ENCODE measurements around the gene KCNB1.
A peak's percentile ranks its signal among the peaks of the same experiment; 100 is the strongest.

The KCNB1 gene

DNA sequence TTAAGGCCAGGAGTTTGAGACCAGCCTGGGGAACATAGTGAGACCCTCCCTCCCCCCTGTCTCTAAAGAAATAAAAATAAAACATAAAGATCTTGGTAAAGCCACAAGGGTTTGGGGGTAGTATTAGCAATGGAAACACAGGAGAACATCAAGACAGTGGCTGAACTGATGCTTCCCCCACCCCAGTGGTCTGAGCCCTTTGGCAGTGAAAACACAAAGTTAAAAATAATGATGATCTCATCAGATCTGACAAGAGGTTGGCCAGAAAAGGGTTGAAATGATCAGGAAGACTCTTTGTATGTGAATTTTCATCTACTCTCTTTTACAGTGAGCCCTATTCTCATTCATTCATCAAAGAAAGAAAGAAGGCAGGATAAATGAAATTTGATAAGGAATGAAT, 93.7 kb downstream of the KCNB1 start:
- DNase-seq (ENCODE audit: low read depth in 2 of 2), result no peak

DNA sequence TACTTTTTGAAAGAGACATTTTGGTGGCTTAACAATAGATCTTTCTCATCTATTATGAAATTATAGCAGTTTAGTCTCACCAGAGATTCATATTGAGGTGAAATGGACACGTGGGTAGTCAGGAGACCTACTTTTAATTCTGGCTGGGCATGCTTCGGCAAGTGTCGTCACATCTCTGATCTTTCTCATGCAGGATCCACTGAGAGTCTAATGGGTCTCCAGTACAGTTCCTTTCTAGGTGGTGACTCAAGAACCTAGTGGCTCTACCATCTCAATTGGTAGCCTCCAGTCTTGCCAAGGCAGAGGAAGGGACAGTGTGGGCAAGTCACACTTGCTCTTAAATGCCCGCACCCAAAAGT, 94.9 kb downstream of the KCNB1 start:
- DNase-seq (ENCODE audit: low read depth in 2 of 2), result no peak

DNA sequence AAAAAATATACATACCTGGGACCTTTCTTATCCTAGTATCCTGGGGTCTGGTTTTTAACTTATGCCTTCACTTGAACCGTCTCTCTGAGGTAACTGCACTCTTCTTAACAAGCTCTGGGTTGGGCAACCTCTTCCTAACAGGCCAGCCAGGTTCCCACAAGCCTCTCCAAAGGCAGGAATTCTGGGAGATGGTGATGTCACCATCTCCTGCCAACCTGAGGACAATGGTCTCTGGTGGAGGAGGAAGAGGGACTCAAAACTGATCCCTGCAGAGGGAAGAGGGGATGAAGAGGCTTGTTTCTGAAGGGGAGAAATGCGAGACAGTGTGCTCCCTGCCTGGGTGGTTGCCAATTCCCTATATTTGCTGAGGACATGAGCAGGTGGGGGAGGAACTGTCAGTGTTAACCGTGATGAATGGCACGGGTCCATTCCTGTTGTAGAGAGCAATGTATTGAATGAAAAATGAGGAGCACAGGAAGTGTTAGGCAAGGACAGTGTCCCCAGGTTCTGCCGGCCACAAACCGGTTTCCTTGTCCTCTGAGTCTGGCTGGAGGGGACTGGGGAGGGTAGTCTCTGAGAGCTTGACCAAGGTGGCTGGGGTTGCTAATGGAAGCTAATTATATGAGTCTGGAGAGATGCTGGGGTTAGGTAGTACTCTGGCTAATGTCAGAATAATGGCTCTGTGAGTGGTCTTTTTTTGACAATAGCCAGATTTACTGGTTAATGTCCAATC, 95.5 kb downstream of the KCNB1 start:
- no peak for DNase-seq (ENCODE audit: low read depth in 2 of 2)

DNA sequence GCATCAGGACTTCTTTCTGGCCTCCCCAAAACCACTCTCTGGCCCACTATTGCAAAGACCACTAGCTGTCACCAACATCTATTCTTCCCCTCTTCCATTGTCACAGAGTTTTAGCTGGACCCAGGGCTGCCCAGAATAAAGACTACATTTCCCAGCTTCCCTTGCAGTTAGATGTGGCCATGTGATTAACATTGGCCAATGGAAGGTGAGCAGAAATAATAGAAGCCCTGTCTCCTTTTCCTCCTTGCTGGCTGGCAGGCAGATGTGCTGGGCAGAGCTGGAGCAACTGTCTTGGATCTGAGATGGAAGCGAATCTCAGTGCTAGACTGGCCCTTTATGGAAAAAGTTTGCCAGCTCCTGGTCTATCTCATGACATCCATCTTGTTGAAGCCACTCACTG, 97.0 kb downstream of the KCNB1 start:
- no peak for DNase-seq (ENCODE audit: low read depth in 2 of 2)

DNA sequence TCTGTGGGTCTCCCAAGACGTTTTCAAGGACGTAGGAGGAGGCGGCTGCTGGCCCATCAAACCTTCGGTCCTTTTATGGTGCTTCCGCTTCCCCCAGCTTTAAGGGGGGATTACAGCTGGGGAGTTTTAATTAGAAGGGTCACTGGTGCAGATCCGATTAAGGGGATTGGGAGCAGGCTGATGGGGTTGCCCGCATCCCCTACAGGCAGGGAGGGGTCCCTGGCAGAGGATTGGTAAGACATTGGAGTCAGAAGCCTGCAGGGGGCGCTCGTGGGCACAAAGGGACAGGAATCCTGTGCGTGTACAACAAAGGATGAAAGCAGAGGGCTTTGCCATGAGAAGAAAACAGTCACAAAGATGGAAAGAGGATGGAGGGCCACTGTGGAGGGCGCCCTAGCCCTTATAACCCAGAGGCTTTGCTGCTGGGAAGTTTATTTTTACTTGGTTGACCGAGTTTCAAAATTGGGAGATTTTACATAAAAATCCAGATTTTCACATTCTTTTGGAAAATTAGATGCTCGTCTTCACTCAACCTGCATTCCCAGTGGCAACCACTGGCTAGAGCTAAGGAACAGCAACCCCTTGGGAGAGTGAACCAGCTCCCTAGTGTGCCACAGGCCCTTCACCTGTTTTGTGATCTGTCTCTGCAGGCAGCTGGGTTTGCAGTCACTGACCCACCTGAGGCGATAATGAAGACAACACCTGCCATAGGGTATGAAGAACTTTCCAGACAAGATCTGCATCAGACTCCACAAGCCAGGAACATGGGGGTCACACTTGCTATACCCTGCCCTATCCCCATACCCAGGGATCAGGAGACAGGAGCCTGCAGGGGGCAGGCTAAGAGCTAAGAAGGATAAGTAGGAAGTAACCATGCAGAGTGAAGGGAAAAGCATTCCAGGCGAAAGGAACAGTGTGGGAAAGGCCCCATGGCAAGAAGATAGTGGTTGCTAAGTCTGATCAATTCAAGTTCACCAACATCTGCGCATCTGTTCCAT, 97.7 kb downstream of the KCNB1 start:
- DNase-seq (ENCODE audit: low read depth in 2 of 2), result peak in 1 of 2 experiments; percentile 13

DNA sequence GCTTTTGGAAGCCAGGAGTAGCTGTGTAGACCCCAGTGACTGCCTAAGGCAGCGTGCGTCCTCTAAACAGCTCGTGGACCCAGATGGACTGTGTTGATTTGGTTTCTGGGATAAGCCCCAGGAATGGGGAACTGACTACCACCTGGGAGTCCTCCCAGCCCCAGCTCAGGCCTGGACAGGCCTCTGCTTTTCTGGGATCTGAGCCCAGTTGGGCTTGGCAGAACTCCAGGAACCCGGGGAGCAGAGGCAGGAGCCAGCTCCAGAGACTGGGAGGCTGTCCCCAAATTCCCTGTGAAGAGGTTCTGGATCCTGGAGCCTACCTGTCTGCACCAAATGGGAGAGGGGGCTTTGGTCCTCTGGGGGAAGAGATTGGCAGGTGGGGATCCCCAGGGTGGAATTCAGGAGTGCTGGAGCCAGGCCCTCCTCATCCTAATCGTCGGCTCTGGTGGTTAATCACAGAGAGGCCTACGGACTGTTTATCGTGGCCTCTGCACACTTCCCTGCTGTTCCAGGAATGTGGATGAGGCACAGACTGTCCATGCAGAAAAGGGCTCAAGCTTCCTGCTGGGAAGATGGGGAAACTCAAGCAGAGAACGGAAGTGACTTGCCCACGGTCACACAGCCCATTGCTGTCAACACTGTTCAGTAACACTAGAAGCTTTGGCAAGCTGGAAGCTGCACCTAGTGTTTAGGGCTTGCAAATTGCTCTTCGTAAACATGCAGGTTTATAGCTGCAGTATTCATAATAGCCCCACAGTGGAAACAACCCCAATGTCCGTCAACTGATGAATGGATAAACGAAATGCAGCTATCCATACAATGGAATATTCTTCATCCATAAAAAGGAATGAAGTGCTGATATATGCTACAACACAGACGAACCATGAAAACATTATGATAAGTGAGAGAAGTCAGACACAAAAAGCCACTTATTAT, 100.6 kb downstream of the KCNB1 start:
- peak; percentile 8 to 9 for DNase-seq (ENCODE audit: low read depth in 2 of 2)

DNA sequence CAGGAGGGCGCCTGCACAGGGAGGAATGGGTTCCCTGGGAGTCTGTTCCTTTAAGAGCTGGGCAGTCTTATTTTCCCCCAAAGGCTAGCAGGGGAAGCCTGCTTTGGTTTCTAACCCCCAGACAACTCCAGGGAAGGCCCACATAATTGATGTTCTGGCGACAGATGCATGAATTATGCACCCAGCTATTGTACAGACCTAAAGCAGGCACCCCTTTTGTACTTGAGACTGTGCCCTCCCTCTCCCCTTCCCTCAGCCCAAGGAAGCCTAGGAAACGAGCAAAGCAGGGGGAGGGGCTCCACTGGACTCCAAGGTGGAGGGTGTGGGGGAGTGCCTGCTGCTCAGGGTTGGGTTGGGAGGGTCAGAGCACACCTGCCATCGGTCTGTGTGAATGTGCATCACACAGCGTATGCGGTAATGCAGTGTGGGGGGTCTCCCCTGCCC, 102.1 kb downstream of the KCNB1 start:
- no peak for DNase-seq (ENCODE audit: low read depth in 2 of 2)

DNA sequence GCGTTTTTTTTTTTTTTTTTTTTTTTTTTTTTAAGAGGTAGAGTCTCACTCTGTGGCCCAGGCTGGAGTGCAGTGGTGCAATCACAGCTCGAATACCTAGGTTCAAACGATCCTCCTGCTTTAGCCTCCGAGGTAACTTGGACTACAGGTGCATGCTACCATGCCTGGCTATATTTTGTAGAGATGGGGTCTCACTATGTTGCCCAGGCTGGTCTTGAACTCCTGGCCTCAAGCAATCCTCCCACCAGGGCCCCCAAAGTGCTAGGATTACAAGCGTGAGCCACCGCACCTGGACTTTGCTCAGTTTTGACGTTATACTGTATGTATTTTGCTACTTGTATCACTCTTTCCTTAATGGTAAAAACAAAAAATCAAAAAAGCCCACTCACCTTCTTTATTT, 103.1 kb downstream of the KCNB1 start:
- no peak for DNase-seq (ENCODE audit: low read depth in 2 of 2)

DNA sequence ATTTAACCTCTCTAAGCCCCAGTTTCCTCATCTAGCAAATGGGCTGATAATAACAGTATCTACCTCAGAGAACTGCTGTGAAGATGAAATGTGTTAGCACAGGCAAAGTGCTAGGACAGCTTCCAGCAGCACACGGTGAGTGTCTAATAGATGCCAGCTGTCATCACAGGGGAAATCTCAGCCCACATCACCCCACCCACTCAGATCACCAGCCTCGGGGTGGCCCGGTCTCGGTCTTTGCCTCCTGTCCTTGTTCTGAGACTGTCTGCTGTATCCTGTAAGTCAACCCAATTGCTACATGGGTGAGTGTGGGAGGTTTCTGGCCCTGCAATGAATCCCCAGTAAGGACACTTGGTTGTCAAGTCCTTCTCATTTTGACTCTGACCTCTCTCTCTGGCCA, 105.1 kb downstream of the KCNB1 start:
- DNase-seq (ENCODE audit: low read depth in 2 of 2), result no peak

DNA sequence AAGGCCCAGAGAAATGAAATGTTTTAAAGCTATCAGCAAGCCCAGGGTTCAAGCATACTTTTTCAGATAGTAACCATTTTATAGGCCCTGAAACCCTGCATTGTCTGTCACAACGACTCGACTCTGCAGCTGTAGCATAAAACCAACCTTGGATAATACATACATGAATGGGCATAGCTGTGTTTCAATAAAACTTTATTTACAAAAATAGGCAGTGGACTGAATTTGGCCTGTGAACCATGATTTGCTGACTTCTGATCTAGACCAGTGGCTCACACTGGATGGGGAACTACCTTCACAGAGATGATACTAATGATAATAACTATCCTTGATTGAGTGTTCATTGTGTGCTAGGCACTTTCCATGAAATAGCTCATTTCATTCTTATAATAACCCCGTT, 107.3 kb downstream of the KCNB1 start:
- DNase-seq (ENCODE audit: low read depth in 2 of 2), result no peak

DNA sequence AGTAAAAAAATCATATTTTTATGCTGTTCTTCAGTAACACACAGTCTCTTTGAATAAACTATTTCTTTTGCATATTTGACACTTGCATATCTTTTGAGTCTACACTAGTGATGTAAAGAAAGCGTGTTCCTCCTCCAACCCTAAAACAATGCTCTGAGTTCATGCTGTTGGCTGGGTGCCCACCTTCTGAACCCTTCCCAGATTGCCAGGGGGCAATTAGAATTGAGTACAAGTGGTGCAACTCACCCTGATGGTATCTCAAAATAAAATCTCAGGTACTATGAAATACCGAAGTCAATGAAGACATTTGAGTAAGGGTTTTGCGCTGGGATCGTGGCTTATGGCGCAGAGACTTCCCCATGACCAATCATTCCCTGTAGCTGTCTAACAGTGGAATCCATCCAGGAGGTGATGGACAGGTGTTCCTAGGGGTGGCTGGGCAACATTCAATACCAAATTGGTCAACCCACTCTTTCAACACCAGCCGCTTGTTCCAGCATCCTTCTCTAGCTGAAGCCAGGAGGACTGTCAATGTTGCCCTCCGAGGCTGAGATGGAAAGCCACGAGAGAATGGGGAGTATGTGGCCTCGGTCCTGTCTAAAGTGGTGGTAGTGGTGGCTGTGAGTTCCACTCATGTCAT, 110.3 kb downstream of the KCNB1 start:
- DNase-seq (ENCODE audit: low read depth in 2 of 2), result no peak

DNA sequence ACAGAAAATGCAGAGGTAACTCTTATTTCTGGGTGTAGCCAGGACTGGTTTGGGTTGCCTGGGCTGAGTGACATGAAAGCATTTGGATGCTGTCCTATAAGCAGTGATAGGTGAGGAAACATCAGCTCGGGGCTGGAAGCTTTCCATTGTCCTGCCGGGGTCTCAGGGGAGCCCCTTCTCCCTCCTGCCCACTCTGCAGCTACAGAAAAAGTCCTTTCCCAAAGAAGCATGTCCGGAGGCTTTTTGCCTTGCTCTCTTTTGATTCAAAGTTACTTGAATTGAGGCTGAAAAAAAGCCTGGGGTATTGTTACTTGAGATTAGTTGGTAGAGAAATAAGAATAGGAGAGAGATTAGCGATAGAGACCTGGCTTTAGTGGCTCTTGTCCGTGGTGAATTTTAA, 113.9 kb downstream of the KCNB1 start:
- no peak for DNase-seq (ENCODE audit: low read depth in 2 of 2)

DNA sequence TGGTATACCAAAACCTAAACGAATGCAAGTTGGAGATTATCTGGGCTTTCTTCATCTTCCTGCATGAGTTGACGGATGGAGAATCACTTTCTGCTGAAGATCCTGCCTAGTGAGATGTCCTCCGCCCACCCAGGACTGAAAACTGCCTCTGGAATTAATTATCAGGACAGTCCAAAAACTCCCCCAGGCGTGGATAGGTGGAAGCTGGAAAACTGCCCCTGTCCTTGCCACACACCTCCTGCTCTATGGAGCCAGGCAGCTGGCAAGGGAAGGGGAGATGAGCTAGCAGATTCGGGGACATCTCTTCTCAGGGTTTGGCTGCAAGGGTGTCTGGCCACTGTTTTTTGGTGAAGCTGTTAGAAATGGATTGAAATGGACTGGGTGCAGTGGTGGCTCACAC, 115.4 kb downstream of the KCNB1 start:
- DNase-seq (ENCODE audit: low read depth in 2 of 2), result no peak

DNA sequence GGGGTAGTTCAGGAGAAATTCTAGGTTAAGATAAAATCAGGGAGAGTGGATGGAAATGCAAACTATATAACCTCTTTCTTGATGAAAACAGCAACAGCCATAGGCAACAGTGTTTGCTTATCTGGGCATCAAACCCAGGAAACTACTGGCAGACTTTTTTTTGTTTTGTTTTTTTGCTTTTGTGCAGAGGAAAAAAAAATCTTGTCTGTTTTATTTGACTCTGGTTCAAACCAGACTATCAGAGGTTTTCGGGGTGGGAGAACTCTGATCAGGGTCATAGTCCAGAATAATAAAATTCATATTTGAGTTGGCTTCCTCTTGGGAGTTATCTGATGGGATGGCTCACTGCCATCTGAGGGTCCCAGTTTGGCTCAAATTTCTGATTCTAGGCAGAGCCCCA, 115.8 kb downstream of the KCNB1 start:
- DNase-seq (ENCODE audit: low read depth in 2 of 2), result no peak

DNA sequence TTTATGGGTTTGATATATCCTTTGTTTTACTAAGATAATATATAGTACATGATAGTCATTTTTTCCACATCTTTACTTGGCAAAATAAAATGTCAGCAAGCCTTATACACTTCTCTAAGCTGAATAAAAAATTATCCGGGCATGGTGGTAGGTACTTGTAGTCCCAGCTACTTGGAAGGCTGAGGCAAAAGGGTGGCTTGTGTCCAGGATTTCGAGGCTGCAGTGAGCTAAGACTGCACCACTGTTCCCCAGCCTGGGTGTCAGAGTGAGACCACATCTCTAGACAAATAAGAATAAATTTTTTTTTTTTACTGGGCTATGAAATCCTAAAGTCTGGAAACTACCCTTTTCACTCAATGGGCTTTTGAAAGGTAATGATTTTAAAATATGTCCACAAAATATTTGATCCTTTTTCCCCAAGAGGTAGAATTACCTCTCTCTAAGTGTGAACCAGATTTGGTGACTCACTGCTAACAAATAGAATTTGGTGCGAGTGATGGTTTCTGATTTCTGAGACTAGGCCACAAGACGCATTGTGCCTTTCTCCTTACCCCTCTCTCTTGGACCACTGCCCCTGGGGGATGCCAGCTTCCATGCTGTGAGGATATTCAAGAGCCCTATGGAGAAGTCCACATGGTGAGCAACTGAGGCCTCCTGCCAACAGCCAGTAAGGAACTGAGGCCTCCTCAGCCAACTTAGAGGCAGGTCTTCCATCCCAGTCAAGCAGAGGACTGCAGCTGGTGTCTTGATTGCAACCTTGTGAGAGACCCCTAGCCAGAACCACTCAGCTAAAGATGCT, 120.4 kb downstream of the KCNB1 start:
- no peak for DNase-seq (ENCODE audit: low read depth in 2 of 2)

DNA sequence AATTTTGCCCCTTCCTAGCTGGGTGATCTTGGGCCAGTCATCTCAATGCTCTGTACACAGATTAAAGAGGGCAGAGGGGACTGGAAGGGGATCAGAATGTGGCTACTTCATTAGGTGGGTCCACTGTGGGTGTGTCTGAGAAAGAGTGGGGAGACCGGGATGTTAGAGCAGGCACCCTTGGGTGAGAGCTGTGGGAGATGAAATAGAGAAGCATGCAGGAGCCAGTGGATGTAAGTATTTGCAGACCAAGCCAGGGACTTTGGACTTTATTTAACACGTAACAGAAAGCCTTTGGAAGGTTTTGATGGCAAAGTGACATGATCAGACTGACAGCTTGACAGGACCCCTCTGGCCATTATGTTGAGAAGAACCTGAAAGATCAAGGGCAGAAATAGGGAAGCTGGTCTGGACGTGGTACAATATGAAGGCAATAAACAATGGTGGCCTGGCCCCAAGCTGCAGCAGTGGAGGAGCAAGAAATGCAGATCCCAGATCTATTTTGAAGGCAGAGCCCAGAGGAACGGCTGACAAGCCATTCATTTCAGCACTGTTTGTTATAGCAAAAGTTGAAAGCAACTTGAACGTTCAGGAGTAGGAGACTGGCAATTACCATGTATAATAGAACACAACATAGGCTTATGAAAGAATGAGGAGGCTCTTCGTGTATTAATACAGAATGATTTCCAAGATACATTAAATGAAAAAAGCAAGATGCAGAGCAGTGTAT, 122.1 kb downstream of the KCNB1 start:
- no peak for DNase-seq (ENCODE audit: low read depth in 2 of 2)

DNA sequence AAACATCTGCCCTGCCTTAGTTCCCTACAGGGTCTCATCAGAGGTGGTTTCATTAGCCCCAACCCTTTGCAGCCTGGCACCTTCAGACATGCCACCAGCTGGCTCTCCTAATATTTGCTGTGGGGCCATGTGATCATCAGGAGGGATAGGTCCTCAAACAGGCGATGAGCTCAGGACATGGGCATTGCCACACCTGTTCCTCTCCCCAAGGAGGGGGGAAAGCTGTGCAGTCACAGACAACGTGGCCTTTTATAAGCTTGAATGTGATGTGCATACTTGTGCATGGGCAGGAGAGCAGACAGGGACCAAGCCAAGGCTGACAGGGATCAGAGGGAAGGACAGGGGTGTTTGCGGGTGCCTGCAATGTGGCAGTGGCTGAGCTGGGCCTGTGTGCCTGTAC, 125.8 kb downstream of the KCNB1 start:
- no peak for DNase-seq (ENCODE audit: low read depth in 2 of 2)

DNA sequence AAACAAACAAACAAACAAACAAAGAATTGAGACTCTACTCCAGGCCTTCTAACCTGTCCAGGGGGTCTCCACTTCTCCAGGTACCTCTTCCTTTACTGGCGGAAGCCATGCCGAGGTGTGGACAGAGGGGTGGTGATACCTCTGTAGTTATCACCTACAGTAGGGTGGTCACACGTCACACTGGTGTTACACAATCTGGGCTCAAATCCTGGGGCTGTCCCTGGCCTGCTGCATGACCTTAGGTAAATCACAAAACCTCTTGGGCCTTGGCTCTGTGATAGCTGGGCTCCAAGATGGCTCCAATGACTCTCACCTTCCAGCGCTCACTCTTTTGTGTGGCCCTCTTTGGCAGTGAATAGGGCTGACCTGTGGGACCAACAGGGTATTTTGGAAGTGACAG, 127.8 kb downstream of the KCNB1 start:
- DNase-seq (ENCODE audit: low read depth in 2 of 2), result no peak

DNA sequence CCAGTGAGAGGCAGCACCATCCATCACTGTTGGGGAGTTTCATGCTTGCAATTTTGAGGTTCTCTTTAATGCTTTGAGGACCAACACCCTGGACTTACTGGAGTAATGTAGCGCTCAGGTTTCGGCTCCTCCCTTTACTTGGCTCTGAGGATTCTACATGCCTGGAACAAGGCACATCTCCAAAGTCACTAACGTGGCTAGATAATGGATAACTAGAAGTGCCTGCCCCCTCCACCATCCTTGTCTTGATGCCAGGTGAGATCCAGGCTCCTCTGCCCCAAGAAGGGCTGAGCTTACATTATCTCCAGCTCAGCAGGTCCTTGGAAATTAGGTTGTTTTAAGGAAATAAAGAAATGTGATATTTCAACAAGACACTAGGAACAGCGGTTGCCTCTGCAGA, 129.1 kb downstream of the KCNB1 start:
- no peak for DNase-seq (ENCODE audit: low read depth in 2 of 2)

DNA sequence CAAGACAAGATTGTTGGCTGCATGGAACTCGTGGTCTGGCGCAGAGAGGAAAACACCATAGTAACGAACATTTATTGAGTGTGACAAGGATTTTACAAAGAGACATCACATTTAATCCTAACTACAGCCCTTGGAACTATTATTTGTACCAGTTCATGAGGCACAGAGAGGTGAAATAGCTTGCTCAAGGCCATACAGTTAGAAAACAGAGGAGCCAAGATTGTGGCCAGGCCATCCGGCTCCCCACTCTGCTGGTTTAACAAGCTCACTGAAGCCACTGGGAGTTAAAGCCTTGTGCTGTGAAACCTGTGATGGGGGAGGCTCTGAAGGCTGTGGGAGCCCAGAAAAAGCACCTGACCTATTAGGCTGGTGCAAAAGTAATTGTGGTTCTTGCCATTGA, 129.7 kb downstream of the KCNB1 start:
- no peak for DNase-seq (ENCODE audit: low read depth in 2 of 2)
